ENCODE measurements around the gene MYO3B.
"Not testable (repeated sequence)": the region's sequence is repeated elsewhere in the genome, so short reads cannot be mapped to it uniquely, and the experiment has no call there.

MYO3B gene

DNA sequence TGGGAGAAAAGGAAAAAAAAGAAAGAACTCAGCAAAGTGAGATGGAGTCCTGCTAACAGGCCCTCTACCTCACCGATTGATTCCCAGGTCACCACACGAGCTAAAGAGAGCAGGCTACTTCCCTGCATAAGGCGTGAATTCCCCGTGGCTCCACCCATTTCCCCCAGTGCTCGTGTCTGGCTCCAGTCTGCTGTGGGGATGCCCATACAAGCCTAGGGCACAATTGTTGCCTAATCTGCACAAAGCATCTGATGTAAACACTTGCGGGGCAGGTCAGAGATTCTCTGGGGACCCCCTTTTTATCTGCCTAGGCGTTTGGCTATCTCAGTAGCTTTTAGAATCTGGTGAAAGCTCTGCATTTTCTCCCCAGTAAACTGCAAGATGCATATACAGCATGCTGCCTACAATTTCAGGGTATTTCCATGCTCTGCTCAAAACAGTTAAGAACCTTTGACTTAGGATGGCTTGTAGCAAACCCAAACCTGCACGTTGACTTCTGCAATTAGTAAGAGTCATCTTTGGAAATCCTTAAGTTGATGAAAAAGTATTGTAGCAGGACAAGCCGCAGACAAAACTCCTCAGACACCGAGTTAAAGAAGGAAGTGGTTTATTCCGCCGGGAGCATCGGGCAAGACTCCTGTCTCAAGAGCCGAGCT is 34.8 kb downstream of the MYO3B start:
- DNase-seq (ENCODE audit: low read depth in 3 of 3, low spot score in 1 of 3): no peak

DNA sequence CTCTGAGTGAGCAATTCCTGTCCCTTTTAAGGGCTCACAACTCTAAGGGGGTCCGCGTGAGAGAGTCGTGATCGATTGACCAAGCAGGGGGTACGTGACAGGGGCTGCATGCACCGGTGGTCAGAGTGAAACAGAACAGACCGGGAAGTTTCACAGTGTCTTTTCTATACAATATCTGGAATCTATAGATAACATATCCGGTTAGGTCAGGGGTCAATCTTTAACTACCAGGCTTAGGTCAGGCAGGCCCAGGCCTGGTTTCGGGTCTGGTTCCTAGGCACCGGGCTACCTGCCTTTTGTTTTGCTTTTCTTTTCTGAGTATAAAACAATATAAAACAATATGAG is 35.3 kb downstream of the MYO3B start:
- DNase-seq (ENCODE audit: low read depth in 3 of 3, low spot score in 1 of 3): not testable (repeated sequence)

DNA sequence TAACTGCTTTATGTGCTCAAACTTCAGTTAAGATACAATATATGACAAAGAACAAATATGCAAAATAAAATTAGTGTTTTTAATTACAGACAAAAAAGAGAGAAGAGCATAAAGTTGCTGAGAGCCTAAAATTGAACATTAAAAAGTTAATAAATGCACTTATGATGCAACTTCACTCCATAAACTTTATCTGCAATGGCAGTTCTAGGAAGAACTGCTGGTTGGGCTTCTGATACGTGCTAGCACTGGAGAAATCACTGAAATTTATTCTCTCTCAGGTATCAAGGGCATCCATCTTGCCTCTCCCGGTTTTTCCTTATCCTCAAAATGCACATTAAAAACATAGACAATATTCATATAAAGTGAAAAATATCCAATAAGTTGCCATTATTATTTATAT is 35.7 kb downstream of the MYO3B start:
- no peak for DNase-seq (ENCODE audit: low read depth in 3 of 3, low spot score in 1 of 3)

DNA sequence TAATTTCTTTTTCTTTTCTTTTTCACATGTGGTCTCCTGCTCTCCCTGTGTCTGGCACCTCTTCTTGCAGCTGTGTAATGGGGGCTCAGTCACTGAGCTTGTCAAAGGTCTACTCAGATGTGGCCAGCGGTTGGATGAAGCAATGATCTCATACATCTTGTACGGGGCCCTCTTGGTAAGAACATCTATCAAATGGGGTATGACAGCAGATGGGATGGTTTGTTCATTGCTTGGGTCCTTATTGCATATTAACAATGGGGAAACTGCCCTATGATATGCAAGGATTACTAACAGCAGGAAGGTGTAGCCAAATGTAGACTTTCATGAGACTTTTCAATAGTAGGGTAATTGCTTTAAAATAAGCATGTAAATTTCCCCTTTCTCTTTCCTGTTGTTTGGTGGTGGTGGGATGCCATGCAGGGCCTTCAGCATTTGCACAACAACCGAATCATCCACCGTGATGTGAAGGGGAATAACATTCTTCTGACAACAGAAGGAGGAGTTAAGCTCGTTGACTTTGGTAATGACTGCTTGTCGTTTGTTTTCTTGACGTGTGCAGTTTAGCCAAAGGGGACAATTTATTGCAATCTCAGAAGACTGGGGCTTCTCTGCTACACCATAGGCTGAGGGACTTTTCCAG is 36.5 kb downstream of the MYO3B start:
- DNase-seq (ENCODE audit: low read depth in 3 of 3, low spot score in 1 of 3): no peak

DNA sequence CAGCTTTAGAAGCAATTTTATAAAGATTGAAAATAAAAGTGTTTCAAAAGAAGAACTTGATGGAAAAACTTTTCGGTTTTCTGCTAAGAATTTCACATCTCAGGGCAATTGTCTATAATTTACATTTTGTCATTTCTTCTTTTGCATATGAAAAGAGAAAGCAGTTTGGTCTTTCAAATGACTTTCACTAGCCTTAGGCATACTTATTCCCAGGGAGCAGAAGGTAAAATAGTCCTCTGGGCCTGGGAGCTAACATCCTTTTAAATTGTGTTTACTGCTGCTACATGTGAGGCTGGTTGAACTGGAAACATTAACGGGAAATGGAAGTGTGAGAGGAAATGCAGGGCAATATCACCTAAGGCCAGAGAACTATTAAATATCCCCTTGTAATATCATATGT is 37.1 kb downstream of the MYO3B start:
- no peak for DNase-seq (ENCODE audit: low read depth in 3 of 3, low spot score in 1 of 3)

DNA sequence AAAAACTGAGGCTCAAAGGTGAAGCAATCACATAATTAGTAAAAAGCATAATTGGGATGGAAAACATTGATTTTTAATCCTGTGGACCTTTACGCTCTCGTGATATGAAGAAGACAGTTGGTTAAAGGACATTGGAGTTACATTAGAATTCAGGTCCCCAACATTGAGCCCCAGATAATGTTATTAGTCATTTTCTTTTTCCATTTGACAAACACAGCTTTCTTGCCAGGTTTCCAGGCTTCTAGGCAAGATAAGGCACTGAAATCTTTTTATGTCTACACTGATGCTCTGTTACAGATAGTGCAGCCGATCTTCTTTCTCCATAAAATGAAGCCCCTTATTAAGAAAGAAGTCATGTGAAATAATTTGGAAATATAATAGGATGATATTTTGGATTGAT is 38.5 kb downstream of the MYO3B start:
- DNase-seq (ENCODE audit: low read depth in 3 of 3, low spot score in 1 of 3): no peak

DNA sequence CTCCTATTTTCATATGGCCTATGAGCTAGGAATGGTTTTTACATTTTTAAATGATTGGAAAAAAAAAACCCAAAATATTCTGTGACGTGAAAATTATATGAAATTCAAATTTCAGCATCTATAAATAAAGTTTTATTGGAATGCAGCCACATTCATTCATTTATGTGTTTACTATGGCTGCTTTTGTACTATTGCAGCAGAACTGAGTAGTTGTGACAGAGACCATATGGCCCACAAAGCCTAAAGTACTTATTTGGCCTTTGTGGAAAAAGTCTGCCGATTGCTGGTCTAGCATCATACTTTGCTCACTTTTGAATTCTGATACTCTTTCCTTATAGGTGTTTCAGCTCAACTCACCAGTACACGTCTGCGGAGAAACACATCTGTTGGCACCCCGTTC is 39.0 kb downstream of the MYO3B start:
- DNase-seq (ENCODE audit: low read depth in 3 of 3, low spot score in 1 of 3): no peak

DNA sequence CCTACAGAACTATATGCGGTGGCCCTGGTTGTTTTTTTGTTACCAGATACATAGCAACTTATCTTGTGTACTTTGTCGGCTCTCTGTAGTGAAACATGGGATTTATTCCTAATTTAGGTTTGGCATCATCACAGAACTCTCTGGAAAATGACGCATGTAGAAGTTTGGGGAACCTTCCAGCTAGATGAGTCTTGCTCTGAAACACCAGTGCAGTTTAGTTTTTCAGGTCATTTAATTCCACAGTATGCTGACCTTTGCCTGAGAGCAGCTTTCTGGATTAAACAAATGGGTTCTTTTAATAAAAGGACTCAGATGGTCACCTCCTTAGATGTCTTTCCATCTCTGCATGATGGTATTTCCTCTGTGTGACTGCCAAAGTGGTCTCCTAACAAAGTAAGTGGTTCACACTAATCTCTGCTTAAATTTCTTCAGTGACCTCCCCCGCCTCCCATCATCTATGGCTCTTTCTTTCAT is 39.9 kb downstream of the MYO3B start:
- no peak for DNase-seq (ENCODE audit: low read depth in 3 of 3, low spot score in 1 of 3)

DNA sequence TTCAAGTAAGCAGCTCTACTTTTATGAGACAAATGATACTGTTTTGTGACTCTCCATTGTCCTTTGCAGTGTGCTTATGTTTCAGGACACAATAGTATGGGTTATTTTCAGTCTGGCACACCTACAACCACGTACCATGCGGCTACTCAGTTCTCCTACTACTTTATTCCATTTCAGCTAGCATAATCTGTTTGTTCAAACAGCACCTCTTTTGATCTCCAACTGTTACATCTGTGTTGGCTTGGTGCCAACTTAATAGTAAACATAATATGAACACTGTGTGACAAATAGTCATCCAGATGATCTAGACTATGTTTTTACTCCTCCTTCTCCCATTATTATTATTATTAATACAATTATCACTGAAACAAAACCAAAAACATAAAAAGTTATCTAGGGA is 40.5 kb downstream of the MYO3B start:
- no peak for DNase-seq (ENCODE audit: low read depth in 3 of 3, low spot score in 1 of 3)

DNA sequence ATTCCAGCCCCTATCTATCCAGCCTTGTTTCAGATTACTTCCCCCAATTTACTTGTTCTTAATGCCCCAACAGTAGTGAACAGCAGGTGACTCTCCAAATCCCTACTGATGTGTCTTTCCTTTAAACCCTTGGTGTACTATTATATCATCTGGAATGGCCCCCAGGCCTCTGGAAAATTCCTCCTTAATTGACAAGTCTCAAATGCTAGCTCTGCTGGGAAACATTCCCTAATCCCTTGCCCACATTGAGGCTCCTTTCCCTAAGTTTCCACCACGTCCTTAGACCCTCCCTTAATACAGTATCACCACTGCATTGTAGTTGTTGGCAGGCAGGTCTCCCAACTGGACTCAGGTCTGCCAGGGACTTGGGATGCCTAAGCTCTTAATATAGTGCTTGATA is 41.0 kb downstream of the MYO3B start:
- no peak for DNase-seq (ENCODE audit: low read depth in 3 of 3, low spot score in 1 of 3)

DNA sequence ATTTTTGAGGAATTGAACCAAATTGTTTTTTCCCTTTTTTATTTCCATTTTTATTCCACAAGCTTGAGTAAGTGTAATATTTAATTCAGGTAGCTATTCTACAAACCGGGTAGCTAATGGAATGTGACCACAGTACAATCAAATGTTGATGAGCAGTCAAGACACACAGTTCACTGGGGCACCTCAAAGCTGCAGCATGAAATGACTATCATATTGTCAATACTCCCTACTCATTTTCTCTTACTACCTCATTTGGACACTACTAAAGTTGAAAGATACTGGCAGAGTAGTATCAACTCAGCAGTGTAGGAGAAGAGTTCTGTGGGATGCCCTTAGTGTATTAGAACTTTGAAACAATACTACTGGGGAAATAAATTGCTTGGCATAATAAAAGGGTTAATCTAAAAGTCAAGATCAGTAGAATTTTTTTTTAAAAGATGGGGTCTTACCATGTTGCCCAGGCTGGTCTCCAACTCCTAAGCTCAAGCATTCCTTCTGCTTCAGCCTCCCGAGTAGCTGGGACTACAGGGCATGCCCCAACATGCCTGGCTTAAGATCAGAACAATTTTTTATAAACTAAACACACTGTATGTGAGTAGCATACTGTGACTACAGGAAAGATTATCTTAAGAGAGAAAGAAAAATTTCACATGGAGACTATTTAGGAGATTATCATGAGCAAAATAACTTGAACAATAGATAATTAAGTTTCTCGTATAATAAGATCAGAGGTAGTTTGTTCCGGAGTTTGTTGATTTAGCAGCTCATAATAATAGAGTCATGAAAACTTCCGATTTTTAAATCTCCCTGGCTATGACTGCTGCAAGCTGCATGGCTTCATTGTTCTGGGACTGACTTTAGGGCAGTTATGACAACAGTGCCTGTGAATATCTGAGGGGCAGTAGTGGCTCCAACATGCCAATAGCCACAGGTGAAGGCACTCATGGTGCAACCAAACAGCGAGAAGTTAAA is 43.7 kb downstream of the MYO3B start:
- no peak for DNase-seq (ENCODE audit: low read depth in 3 of 3, low spot score in 1 of 3)

DNA sequence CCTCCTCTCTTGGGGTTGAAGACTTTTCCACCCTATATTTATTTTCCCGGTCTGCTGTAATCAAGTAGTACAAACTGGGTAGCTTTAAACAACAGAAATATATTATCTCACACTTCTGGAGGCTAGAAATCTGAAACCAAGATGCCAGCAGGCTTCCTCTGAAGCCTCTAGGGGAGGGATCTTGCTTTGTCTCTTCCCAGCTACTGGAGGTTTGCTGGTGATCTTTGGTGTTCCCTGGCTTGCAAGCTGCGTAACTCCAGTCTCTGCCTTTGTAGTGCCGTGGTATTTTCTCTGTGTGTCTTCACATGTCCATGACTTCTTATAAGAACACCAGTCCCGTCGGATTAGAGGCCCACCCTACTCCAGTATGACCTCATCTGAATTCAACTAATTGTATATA is 44.4 kb downstream of the MYO3B start:
- no peak for DNase-seq (ENCODE audit: low read depth in 3 of 3, low spot score in 1 of 3)

DNA sequence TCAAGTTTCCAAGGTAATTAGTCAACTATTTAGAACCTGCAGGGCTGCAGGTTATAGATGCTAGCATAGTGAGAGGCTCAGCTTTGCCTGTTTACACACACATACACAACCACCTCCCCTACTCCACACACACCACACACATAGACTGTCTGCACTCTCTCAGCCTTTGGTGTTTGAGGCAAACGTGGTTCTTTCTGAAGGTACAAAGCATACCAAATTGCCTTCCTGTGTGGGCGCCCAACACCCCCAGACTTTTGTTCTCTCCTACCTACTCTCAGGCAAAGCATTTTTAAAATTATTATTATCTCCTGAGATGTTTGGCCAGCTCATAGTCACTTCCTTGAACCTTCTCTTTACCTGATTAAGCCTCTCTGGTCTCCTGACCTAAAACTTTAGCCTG is 44.9 kb downstream of the MYO3B start:
- no peak for DNase-seq (ENCODE audit: low read depth in 3 of 3, low spot score in 1 of 3)

DNA sequence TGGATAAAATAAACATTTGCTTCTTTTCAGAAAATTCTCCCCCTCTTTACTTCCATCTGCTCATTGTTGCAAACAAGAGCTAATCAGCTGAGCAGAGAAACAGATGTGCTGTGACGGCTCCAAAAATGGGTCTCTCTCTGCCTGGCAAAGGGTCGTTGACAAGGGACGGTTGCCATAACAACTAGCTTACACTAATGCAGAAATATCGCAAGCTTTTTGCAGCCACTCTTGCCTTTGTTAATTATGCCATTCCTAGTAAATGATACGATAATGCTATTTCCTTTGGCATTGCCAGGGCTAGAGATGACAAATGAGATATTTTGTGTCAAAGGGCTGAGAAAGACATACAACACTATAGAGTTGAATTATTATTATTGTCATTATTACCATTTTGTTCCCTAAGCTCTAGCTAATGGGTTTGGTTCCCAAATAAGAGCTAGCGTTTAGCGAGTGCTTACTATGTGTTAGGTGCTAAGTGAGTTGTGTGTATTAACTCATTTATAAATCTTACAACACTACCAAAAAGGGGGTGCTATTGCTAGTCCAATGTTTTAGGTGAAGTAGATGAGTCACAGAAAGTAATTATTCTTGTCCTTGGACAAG is 46.8 kb downstream of the MYO3B start:
- no peak for DNase-seq (ENCODE audit: low read depth in 3 of 3, low spot score in 1 of 3)

DNA sequence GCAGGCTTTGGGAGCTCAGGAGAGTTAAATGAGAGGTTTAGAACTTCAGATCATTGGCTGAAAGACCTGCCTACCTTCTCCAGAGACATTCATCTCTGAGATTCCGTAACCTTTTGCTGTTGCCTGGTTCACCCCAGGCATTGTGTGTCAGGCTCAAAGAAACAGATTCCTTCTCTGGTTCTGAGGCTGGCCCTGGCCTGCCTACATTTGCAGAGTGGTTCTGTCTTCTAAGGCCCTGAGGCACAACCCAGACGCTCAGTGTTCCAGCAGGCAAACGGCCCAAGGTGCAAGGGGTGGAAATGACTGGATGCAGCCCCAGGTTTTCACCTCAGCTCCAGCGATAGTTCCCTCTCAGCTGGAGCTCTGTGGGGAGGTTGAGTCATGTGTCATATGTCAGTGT is 48.3 kb downstream of the MYO3B start:
- DNase-seq (ENCODE audit: low read depth in 3 of 3, low spot score in 1 of 3): no peak

DNA sequence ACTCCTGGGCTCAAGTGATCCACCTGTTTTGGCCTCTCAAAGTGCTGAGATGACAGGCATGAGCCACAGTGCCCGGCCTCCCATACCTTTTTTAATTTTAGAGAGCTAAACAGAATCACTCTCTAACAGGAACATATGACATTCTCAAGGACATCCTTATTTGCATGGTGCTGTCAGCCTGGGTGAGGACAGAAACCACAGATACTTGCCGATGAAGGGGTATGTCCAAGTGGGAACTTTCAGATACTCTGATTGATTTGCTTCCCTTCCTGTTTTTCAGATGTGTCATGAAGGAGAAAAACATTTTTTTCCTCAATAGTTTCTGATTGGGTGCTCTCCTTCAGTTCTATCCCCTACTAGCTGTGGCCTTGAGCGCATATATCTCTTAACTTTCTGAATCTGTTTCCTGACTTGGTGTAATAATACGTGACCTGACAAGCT is 49.6 kb downstream of the MYO3B start:
- DNase-seq (ENCODE audit: low read depth in 3 of 3, low spot score in 1 of 3): no peak

DNA sequence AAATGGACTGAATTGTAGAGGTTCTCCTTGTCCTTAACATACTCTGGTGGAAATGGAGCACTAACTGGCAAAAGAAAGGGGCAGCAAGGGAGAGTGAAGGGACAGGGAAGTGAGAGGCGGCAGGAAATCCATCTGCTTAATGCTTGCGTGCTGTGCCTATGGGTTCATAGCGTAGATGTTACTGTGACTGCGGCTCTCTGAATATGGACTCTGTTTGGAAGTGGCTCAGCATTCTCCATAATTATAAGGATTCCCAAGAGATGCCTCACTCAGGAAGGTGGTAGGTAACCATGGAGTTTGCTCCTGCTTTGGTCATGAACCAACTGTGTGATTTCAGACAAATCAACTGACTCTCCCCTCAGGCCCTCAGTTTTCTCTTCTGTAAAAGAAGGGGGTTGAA is 50.0 kb downstream of the MYO3B start:
- DNase-seq (ENCODE audit: low read depth in 3 of 3, low spot score in 1 of 3): no peak

DNA sequence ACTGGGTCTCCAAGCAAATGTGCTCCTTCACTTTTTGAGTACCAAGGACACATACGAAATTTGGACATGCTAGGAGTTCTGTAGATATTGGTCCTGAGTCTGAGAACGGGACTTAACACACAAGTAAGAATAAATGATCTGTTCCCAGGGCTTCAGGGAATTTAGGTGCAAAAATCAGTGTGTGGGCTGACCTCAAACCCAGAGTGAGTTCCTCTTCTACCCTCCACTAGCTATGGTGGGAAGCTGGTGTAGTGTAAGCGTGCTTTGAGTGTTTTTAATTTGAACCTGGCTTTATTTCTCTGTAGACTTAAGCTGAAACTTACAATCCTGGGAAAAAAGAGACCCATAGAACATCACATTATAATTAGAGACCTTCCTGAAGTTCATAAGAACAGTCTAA is 50.5 kb downstream of the MYO3B start:
- DNase-seq (ENCODE audit: low read depth in 3 of 3, low spot score in 1 of 3): no peak

DNA sequence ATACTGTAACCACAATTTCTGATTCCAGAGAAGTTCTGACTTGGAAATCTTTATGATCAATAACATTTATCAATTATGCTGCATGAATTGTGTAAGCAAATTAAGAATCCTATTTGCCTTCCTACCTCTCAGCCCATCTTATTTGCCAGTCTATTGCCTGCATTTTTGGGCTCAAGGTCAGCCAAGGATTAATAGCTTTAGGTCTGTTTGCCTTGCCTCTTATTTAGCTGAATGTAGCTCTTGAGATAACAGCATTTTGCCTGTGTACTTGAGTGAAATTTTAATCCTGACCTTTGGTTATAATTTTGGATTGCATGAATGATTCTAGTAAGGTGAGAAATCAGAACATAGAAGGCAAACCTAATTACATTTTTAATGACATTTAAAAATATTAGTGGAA is 51.2 kb downstream of the MYO3B start:
- DNase-seq (ENCODE audit: low read depth in 3 of 3, low spot score in 1 of 3): no peak

DNA sequence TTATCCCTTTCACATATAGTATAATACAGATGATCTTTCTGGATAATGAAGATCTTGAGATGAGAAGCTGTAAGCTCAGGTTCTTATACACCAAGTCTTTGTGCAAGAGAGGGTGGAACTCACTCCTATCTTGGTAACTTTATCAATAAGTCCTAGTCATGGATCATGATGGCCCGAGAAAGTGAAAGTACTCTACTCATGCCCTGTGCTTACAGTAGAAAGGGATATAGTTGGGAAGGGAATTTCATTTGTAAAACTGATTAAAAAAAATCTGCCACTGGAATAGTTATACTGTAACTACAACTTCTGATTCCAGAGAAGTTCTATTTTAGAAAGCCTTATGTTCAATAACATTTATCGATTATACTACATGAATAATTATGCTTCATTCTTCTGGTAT is 51.8 kb downstream of the MYO3B start:
- DNase-seq (ENCODE audit: low read depth in 3 of 3, low spot score in 1 of 3): no peak

DNA sequence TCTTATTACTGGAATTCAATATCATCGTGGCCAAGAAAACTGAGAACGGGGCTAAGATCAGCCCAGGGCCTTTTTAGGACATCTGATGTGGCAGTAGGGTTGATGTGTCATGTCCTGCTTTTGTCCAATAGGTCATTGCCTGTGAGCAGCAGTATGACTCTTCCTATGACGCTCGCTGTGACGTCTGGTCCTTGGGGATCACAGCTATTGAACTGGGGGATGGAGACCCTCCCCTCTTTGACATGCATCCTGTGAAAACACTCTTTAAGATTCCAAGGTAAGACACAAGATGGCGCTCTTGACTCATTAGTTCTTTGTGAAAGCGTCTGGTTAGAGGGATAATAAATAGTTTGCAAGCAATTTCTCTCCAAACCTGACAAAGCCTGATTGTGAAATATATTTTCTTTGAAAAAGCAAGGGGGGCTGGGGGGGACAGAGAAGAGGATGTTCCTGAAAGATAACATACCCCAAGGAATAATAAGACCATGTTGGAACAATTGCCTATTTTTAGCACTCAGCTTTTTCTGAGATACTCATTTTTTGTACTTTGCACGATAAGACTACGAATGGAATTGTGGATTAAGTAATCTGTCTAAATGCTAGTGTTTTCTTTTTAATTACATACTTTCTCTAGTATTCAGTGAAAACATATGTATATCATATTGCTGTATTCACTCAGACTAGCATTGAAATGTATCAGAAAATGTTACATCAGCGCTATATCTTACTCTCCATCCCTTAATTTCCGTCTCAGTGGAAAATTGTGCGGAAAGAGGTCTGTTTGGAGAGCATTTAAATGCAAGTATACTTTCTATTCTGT is 58.1 kb downstream of the MYO3B start:
- DNase-seq (ENCODE audit: low read depth in 3 of 3, low spot score in 1 of 3): no peak

Data from stimulated activated CD4-positive, alpha-beta T cell treated with anti-CD3 and anti-CD28 coated beads, TNF-alpha, amount 100 ng/mL, for 1 hour (primary cell).